AG20443 (cell line): ENCODE results near the gene DUOXA2.
A peak's percentile ranks its signal among the peaks of the same experiment; 100 is the strongest.
"Not testable (repeated sequence)": the region's sequence is repeated elsewhere in the genome, so short reads cannot be mapped to it uniquely, and the experiment has no call there.

Source experiments
- DNase-seq: peaks from one replicate; pipeline ENCODE4 v3.0.0; 2012; ENCODE audit warnings: low spot score, mixed read lengths

Gene DUOXA2

DNA sequence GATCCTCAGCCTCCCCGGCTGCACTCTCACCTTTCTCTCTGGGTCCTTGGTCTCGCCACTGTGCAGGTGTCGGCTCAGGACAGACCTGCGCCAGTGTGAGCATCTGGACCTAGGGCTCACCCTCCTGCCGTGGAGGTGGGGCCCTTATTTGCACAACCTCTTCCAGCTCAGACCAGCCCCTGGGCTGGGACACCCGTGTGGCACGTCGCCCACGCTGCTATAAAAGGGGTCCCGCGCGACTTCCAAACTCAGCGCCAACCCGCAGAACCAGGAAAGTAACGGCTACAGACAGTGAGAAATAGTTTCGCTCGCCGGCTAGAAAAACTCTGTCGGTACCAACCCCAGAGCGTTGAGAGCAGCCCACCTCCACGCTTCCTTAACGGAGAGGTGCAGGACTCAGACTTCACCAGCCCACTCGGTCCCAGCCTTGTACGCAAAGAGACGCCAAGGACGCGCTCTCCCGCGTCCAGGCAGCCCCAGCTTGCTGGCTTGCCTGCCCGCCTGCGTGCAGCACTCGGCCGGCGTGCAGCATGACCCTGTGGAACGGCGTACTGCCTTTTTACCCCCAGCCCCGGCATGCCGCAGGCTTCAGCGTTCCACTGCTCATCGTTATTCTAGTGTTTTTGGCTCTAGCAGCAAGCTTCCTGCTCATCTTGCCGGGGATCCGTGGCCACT lies at the start of gene DUOXA2, which contains the start of gene DUOX2:
TSS of gene DUOXA2 (plus strand) at position 251 of the 675 bp plus-strand sequence. CDS start at position 531, 280 bp downstream.
TSS of gene DUOX2 (minus strand) at position 97 of the 675 bp plus-strand sequence. CDS start 761 bp downstream, outside the sequence.
- DNase-seq, result no peak

DNA sequence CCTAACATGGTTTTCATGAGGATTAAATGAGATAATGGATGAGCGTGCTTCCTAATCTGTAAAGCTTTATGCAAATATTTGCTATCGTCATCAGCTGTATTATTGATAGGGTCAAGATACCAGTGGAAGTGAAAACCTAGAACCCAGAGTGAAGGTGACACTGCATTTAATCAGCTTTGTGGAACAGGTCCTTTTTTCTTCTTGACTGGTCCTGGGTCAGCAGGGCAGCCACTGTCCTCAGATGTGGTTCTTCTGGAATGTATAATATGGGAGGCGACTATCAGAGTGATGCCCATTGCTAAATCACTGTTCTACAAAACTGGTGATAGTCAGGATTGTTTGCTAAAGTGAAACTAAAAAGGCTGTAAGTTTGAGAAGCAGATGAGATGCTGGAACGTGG lies 49.7 kb upstream of the DUOXA2 start:
- no peak for DNase-seq

DNA sequence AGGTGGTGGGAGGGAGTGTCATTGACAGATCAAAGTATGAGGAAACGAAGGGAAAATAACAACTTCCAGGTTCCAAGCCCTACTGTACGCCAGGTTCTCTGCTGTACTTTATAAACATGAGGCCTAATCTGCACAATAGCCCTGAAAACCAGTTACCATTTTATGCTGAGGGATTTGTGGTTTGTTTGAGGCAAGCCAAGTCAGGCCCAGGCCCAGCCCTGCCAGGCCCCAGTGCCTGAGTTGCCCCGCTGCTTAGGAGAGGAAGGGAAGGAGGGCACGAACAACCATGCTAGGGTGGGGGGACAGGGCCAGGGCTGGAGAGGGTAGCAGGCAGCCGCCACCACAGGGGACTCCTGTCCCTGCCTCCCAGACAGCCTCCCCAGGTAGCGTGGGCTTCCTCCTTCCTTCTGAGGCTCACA lies 44.2 kb upstream of the DUOXA2 start:
- DNase-seq, result not testable (repeated sequence)

DNA sequence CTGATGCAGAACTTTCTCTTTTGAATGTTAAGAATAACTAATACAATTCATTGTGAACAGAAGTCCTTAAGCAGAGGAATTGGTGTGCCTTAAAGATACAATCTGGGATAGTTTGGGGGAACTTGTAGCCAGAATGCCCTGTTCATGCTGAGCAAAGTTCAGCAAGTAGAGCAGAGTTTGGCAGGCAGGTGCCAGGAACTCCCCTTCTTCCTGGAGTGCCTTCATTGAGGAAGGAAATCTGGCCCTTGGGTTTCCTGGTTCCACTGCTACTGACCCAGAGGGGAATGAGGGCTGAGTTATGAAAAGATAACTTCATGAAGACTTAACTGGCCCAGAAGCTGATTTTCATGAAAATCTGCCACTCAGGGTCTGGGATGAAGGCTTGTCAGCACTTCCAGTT lies 40.5 kb upstream of the DUOXA2 start:
- not testable (repeated sequence) for DNase-seq

DNA sequence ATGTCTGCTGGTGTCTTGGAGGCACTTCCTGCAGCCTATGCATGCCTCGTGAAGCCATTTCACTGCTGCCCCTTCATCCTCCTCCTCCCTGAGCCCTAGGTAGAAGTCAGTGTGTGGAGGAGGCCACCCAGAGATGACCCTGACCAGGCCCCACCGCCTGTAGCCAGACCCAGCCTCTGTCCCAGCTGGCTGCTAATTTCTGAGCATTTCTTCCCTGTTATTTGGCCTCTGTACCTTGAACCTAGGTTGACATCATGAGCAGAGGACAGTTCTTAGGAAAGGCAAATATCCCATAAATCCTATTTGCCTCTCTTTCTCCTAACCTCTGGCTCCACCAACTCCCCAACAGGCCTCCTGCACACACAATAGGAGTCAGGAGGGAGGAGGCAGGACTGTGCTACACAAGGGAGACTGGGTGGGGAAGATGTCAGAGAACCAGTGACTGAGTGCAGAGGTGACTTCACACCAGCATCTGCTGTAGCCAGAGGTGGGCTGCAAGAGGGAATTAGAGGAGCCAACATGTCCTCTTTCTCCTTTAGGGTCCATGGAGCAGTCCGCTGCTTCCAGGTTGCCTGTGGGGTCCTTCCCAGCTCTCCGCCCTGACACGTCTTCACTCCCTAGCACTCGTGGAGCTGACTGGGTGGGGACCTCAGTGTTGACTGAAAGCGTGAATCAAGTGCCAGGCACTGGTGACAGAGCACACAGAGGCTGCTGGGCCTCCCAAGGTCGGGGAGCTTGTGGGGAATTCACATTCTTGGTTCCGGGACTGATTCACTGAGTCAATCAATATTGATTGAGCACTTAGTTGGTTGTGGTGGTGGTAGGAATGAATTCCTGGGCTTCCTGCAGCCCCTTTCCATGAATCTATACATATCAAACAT lies 38.4 kb upstream of the DUOXA2 start:
- DNase-seq, result not testable (repeated sequence)

DNA sequence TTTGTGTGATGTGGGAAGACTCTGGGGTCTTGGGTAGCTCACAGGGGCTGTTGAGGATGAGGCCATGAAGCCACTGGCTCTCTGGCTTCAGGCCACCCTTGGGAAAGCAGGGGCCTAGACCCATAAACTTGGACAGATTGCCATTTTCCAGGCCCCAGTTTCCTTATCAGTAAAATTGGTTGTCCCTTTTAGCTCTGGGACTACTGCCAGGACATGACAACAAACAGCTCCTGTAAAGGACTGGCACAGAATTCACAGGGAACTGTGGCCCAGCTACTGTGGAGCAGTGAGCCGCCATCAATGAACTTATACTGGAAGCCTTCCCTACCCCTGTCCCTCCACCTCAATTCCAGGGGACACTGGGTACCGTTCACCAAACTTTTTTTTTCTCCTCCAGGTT lies 36.7 kb upstream of the DUOXA2 start:
- not testable (repeated sequence) for DNase-seq

GRCh38 chr15:45079201-45079600 lies 34.9 kb upstream of the DUOXA2 start:
- not testable (repeated sequence) for DNase-seq

DNA sequence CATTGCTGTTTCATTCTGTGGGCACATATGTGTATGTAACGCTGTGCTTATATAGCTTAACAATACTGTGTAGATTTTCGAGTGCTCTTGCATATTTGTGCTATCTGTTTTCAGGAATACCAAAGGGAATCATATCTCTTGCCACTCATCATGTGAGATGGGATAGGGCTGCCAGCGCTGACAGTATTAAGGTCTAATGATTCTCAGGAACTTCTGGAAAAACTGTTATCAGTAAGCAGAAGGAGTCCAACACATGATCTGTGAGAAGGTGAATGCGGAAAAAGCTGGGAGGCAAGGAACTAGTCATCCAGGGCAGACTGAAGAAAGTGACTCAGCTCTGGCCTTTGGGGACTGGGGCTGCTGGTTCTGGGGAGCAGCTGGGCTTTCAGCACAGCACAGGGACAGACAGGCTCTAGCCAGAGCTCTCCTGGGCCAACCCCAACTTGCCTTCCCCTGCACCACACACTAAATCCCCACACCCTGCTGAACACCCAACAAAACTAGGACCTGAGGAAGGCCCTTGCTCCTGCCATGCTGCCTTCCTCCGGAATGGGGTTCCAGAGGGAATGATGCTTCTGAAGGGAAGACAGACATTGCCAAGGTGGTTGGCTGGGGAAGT lies 34.4 kb upstream of the DUOXA2 start:
- DNase-seq, result not testable (repeated sequence)

DNA sequence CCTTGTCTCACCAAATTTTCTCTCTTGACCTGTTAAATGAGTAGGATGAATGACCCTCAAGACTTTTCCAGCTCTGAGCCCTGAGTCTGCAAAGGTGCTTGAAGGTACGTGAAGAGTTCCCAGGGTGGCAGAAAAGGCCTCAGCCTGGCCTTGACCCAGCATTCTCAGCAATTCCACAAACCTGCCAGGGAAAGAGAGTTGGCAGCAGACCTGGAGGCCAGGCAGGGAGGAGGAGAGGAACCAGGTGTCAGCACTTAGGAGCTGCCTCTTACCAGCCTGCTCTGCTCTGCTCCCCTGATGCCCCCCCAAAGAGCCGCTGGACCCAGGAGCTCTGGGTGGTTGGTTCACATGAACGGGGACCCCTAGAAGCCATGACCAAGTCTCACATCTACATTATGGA lies 33.5 kb upstream of the DUOXA2 start:
- DNase-seq, result not testable (repeated sequence)

- not testable (repeated sequence) for DNase-seq
These were observed 31.7 kb upstream of the DUOXA2 start for GRCh38 chr15:45082412-45082811.

- no peak for DNase-seq
These were observed 30.9 kb upstream of the DUOXA2 start for GRCh38 chr15:45083223-45083622.

DNA sequence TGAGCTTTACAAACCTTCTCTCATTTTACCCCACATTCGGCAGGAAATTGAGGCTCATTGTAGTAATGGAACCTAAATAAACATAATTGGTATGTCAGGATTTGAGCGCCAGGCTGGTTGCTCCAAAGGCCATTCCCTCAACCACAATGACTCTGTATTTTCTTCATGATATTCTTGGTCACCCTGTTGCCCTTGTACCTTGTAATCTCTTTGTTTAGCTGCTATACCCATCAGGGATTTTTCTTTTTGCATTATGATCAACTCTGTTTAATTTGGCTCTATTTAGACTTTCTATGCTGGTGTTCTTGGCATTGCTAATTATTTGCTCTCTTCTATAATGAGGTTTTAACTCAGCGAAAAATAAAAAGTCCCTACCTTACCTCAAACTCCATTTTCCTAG lies 30.0 kb upstream of the DUOXA2 start:
- no peak for DNase-seq

DNA sequence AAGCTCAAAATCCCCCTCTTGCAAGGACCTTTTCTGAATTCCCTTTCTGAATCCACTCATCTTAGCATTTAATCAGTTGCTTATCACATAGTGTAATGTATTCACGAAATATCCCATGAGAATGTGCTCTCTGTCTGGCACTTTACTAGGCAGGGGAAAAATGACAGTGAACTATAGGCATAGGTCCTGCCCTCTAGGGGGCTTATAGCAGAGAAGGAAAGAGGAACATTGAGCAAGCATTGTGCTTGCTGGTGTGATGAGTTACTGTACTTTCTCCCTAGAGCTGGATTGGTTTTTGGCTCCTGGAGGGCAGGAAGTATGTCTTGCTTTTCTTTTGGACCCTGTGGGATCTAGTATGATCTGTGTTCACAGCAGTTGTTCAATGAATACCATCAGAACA lies 26.6 kb upstream of the DUOXA2 start:
- no peak for DNase-seq

DNA sequence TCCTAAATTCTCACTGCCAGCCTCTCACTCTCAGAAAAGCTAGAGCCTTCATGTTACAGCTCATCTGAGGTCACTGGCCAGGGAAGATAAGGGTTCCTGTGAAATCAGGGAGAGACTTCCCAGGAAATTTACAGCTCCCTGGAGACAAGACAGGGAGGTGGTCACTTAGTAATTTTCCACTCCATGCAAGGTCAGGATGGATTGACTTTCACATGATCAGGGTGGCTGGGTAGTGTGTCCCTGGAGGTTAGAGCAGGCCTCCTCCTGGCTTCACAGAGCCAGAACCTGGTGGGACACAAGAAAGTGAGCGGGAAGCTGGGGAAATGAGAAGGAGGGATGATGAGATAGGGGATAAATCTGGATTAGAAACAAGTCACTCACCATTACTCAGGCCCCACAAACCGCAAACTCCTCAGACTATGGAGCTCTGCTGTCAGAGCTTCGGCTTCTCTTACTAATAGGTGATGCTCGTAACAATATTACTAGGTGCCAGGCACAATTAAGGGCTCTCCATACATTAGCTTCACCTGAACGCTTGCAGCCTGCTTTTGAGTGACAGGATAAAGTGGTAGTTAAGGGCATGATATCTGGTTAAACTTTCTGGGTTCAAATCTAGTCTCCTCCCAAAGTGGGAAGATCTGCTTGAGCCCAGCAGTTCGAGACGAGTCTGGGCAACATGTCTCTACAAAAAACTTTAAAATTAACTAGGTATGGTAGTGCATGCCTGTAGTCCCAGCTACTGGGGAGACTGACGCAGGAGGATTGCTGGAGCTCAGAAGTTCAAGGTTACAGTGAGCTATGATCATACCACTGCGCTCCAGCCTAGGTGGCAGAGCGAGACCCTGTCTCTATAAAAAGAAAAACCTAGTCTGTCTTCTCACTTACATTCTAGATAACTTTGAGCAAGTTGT lies 25.1 kb upstream of the DUOXA2 start:
- DNase-seq, result peak; percentile 20

DNA sequence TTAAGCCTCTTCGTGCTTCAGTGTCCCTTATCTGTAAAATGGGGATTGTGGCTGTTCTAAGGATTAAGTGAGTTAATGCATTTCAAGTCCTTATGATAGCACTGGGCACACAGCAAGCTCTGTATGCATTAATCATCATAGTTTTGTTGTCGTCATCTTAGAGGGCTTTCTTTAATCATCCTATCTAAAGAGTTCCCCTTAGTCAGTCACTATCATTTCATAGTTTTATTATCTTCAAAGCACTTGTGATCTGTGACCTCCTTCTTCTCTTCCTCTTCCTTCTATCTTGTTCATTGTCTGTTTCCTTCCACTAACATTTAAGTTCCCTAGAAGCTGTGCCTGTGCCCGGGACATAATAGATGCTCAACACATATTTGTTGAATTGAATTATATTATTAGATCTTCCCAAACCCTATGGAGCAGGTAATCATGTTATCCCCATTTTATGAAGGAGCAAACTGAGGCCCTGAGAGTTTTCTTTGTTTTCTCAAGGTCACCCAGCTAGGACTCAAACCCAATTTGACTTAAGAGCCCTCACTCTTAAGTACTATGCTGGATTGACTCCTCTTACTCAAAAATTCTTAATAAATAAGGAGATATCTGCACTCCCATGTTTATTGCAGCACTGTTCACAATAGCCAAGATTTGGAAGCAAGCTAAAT lies 24.3 kb upstream of the DUOXA2 start:
- no peak for DNase-seq

DNA sequence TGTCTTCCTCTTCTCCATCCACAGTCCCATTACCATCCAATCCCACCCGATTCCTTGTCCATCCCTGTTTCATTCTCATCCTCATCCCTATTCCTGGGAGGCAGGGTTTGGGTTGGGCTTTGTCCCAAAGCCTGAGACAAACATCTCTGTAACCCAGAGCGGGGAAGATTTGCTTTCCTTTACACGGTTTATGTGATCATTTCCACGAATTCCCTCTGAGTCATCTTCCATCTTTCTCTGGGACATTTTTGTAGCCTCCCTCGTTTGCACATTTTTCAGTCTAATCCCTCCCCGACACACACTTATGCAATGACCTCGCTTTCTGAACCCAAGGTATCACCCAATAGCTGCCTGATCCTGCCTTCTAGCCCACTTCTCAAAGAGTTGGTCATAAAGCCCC lies 23.0 kb upstream of the DUOXA2 start:
- peak; percentile 79 for DNase-seq

GRCh38 chr15:45091576-45091975 lies 22.6 kb upstream of the DUOXA2 start:
- peak; percentile 45 for DNase-seq

DNA sequence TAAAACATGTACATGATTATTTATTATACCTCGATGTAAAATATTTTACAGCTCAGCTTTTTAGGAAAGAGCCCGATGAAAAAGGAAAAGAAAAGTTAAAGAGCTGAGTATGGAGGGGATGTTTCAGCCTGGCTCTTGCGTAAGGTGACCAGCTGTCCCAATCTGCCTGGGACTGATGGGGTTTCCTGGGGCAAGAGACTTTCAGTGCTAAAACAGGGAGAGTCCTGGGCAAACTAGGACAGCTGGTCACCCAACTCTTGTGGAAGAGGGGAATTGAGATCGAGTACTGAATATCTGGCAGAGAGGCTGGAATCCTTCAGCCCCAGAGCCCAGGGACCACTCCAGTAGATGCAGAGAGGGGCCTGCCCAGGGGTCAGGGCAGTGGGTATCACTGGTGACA lies 21.1 kb upstream of the DUOXA2 start:
- no peak for DNase-seq

DNA sequence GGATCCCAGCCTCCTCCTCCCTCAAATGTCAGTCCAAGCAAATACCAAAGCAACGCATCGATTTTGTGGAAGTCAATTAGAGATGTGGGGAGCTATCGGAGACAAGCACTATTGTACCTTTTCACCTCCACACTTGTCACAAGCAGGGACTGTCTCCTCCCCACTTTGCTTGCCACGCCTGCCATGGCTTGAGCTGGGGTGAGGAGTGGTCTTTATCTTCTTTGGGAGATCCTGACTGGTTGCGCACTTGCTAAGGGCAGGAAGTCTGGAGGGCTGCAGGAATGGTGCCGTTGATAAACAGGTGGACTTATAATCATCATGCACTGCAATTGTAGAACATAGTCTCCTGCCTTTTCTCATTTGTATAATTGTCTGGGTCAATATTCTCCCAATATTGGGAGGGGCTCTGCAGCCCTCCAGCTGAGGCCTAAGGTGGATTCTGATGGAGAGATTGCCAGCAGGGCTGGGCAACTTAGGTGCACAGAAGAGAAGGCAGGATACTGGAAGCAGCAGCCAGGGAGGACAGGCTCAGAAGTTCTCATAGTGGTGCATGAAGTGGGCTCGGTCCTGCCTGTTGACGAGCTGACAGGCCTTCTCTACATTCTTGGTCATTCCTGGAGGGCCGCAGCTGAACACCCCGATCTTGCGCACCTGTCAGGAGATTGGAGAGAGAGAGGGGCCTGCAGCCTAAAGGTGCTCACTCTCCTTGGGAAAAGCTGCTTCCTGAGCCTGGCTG lies 20.3 kb upstream of the DUOXA2 start:
- DNase-seq, result no peak

- no peak for DNase-seq
These were observed 19.8 kb upstream of the DUOXA2 start for GRCh38 chr15:45094358-45094730.
